Caco-2 (cell line): Measurements from ENCODE around the gene C16orf78. TPM values are rescaled to one million over a fixed set of nuclear protein-coding genes. Genes with fewer than 3 reads are reported as not detected.

Experiments
- BruUV-seq: library from RNA; stranded (reverse); fragments of 400-500 nt; replicated peaks from 2 replicates; lab custom pipeline; 2021; lab: Mats Ljungman, UMichigan
- CTCF ChIA-PET: fragments of 300-600 bp; sonication (Branson Sonifier 250); formaldehyde crosslinking; loops from one replicate; lab custom pipeline; 2022; ENCODE audit warnings: antibody characterized with exemption; lab: Charles Lee
- POLR2A ChIA-PET: fragments of 300-600 bp; sonication (Branson Sonifier 250); formaldehyde crosslinking; loops from one replicate; lab custom pipeline; 2022; ENCODE audit warnings: antibody characterized with exemption; lab: Charles Lee
- DNase-seq, 2 experiments: peaks; one replicate each; pipeline versions ENCODE4 v3.0.0 to v3.0.0-alpha.2; 2020 to 2022
- H3K27me3 ChIP-seq: replicated peaks from 2 replicates; pipeline ENCODE4 v1.6.0; 2011; ENCODE audit warnings: low read length; ENCODE audit not compliant: control insufficient read depth, insufficient read depth
- H3K36me3 ChIP-seq: 2 replicates; pipeline ENCODE4 v1.5.1; 2011; ENCODE audit warnings: low read length; ENCODE audit not compliant: control insufficient read depth, insufficient read depth
- H3K4me1 ChIP-seq: fragments of 250-450 bp; sonication (Bioruptor Pico); 2 replicates; pipeline ENCODE4 v1.5.1; 2020; ENCODE audit warnings: mild to moderate bottlenecking
- H3K4me3 ChIP-seq: 2 replicates; pipeline ENCODE4 v1.5.1; 2011; ENCODE audit warnings: low read depth, mild to moderate bottlenecking, control low read depth, low read length
- H3K9me3 ChIP-seq: fragments of 250-450 bp; sonication (Bioruptor Pico); 2 replicates; pipeline ENCODE4 v1.5.1; 2020; ENCODE audit warnings: mild to moderate bottlenecking, moderate library complexity
- H3K27ac Mint-ChIP-seq: one replicate; pipeline ENCODE4 v1.8.0; 2022; ENCODE audit warnings: mixed read lengths; ENCODE audit not compliant: unreplicated experiment
- H3K27me3 Mint-ChIP-seq: one replicate; pipeline ENCODE4 v1.8.0; 2022; ENCODE audit warnings: mixed read lengths; ENCODE audit not compliant: insufficient read depth, unreplicated experiment
- H3K36me3 Mint-ChIP-seq: one replicate; pipeline ENCODE4 v1.8.0; 2022; ENCODE audit warnings: mild to moderate bottlenecking, mixed read lengths; ENCODE audit not compliant: insufficient read depth, unreplicated experiment
- H3K4me1 Mint-ChIP-seq: one replicate; pipeline ENCODE4 v1.8.0; 2022; ENCODE audit warnings: low read depth, mixed read lengths; ENCODE audit not compliant: unreplicated experiment
- H3K4me3 Mint-ChIP-seq: one replicate; pipeline ENCODE4 v1.8.0; 2022; ENCODE audit warnings: mild to moderate bottlenecking, moderate library complexity, mixed read lengths; ENCODE audit not compliant: unreplicated experiment
- H3K9me3 Mint-ChIP-seq: one replicate; pipeline ENCODE4 v1.8.0; 2022; ENCODE audit warnings: mixed read lengths; ENCODE audit not compliant: unreplicated experiment
- CTCF ChIP-seq, 2 experiments: fragments of 200-600 bp in 1 of 2; IDR thresholded peaks; 1 replicate in 1 of 2; 2 replicates in 1 of 2; pipeline versions ENCODE4 v1.5.1 to v1.8.0; 2011 to 2022; ENCODE audit warnings: antibody characterized with exemption in 1 of 2, control low read depth in 1 of 2, inconsistent platforms in 1 of 2, low read depth in 1 of 2, low read length in 1 of 2, mild to moderate bottlenecking in 1 of 2, moderate library complexity in 1 of 2; ENCODE audit not compliant: insufficient read depth in 1 of 2, severe bottlenecking in 1 of 2, unreplicated experiment in 1 of 2
- intact Hi-C: fragments of 100-400 bp; cut with micrococcal nuclease; formaldehyde crosslinking; loops from one replicate; pipeline ENCODE4 v1.10.0; 2022; ENCODE audit not compliant: unreplicated experiment
- total RNA-seq: library from RNA; stranded (reverse); gene quantifications from 2 replicates; pipeline ENCODE4 v1.2.3, GENCODE V29; 2022

The C16orf78 gene
- total RNA-seq, 1 experiment from 2014 or later, result not detected

- peaks cover 1% of the 10 kb centered on the region for H3K27me3 ChIP-seq
- CTCF ChIA-PET, result no interaction called here
- no peak for DNase-seq
- H3K4me1 ChIP-seq, result no peaks in the 10 kb centered on the region
- no peaks in the 10 kb centered on the region for H3K36me3 ChIP-seq
- H3K9me3 ChIP-seq, result peaks cover 4% of the 10 kb centered on the region; the same call in 1 of the 2 replicates
- H3K4me3 ChIP-seq, result no peak overlapping the region
- Mint-ChIP-seq H3K4me1 (no peaks in the 10 kb centered on the region), H3K27me3 (peaks cover 21% of the 10 kb centered on the region), H3K36me3 (no peaks in the 10 kb centered on the region), H3K27ac (no peak overlapping the region), H3K4me3 (no peak overlapping the region), H3K9me3 (peaks cover 14% of the 10 kb centered on the region)
- no TSS peak for BruUV-seq
- no peak for TF ChIP-seq CTCF (IDR thresholded peaks at IDR 0.05; ENCODE audit: insufficient read depth in 1 of 2, low read depth in 1 of 2, low read length in 1 of 2, severe bottlenecking in 1 of 2, unreplicated experiment in 1 of 2)
- POLR2A ChIA-PET, result no interaction called here
- intact Hi-C loops, result no loop called here
Observed at GRCh38 chr16:49431040-49431439, 57.4 kb downstream of the C16orf78 start.

DNA sequence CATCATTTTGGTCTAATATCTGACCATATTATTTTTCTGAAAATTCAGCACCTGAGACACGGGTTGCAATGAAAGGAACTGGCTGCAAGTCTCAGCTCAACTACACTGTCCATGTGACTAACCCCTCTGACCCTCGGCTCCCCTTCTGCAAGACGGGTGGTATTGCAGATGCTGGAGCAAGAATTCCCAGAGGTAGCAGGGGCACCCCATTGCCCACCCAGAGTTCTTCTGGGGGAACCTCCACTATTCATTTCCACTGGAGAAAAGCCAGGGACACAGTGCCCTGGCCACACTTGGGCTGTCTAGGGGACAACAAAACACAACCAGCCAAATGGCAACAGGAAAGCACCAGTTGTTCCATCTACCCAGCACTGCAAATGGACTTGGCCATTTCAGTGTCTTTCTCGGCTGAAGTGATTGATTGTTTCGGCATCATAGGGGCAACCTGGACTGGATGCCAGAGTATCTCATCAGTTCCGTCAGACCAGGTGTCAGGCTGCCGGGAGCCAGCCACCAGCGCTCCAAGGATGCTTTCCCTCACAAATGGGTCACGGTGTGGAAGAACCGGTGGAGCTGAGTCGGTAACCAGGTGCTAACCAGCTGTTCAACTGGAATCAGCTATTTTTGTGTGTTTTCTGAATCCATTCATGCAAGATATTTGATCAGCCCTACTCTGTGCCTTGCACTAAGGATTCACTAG, 58.1 kb downstream of the C16orf78 start:
- intact Hi-C loops, result no loop called here
- ChIA-PET CTCF (no interaction called here), POLR2A (no interaction called here)
- peaks cover 4% of the 10 kb centered on the region; the same call in 1 of the 2 replicates for H3K9me3 ChIP-seq
- H3K27me3 Mint-ChIP-seq, result peaks cover 25% of the 10 kb centered on the region
- peaks cover 1% of the 10 kb centered on the region for H3K27me3 ChIP-seq
- peaks cover 14% of the 10 kb centered on the region for H3K9me3 Mint-ChIP-seq
- no peak for DNase-seq
- H3K27ac Mint-ChIP-seq, result no peak overlapping the region
- no peak overlapping the region for H3K4me3 ChIP-seq
- H3K4me1 Mint-ChIP-seq, result no peaks in the 10 kb centered on the region
- H3K4me1 ChIP-seq, result no peaks in the 10 kb centered on the region
- no peaks in the 10 kb centered on the region for H3K36me3 Mint-ChIP-seq
- no peak overlapping the region for H3K4me3 Mint-ChIP-seq
- no TSS peak for BruUV-seq
- no peak for TF ChIP-seq CTCF (IDR thresholded peaks at IDR 0.05; ENCODE audit: insufficient read depth in 1 of 2, low read depth in 1 of 2, low read length in 1 of 2, severe bottlenecking in 1 of 2, unreplicated experiment in 1 of 2)
- H3K36me3 ChIP-seq, result no peaks in the 10 kb centered on the region

DNA sequence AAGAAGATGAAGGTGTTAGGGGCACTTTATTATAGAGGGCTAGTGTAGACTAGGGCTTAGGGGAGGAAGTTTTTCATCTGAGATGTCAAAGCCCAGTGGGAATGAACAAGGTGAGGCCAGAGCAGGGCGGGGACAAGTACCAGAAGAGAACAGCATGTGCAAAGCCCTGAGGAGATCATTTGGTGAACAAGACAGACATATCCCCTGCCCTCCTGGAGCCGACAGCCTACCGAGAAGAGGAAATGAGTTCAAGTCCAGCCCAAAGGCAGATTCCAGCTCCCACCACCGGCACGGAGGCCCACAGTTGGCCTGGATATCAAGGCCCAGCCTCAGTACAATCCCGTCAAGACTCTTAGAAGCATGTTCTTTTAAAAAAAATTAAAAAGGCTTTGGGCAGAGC, 61.1 kb downstream of the C16orf78 start:
- Histone ChIP-seq H3K36me3 (no peaks in the 10 kb centered on the region), H3K4me1 (no peaks in the 10 kb centered on the region), H3K9me3 (no peaks in the 10 kb centered on the region), H3K4me3 (no peak overlapping the region), H3K27me3 (peaks cover 2% of the 10 kb centered on the region)
- H3K9me3 Mint-ChIP-seq, result peaks cover 2% of the 10 kb centered on the region
- peaks cover 29% of the 10 kb centered on the region for H3K27me3 Mint-ChIP-seq
- ChIA-PET POLR2A (no interaction called here), CTCF (no interaction called here)
- H3K36me3 Mint-ChIP-seq, result no peaks in the 10 kb centered on the region
- no peak overlapping the region for H3K27ac Mint-ChIP-seq
- intact Hi-C loops, result no loop called here
- BruUV-seq, result no TSS peak
- no peaks in the 10 kb centered on the region for H3K4me1 Mint-ChIP-seq
- H3K4me3 Mint-ChIP-seq, result no peak overlapping the region
- DNase-seq, result no peak
- TF ChIP-seq CTCF (IDR thresholded peaks at IDR 0.05; ENCODE audit: insufficient read depth in 1 of 2, low read depth in 1 of 2, low read length in 1 of 2, severe bottlenecking in 1 of 2, unreplicated experiment in 1 of 2), result no peak
